Ammon's horn (tissue), 1 donor: ENCODE data around the gene CD36.

Experiments used
- DNase-seq: peaks from one replicate; pipeline ENCODE4 v3.0.0-alpha.2; 2016; ENCODE audit warnings: low spot score

Gene CD36

GRCh38 chr7:80703272-80703671 lies 64.8 kb downstream of the CD36 start:
- DNase-seq, result no peak

GRCh38 chr7:80705130-80705781 lies 66.8 kb downstream of the CD36 start:
- DNase-seq, result no peak

- no peak for DNase-seq
Measured at GRCh38 chr7:80707318-80707717, 68.9 kb downstream of the CD36 start.

GRCh38 chr7:80708123-80708522 lies 69.7 kb downstream of the CD36 start:
- DNase-seq, result no peak

- DNase-seq, result no peak
Measured at GRCh38 chr7:80711531-80711930, 73.1 kb downstream of the CD36 start.

- DNase-seq, result no peak
Measured at GRCh38 chr7:80719261-80719660, 80.8 kb downstream of the CD36 start.

- no peak for DNase-seq
Measured at GRCh38 chr7:80720146-80720545, 81.7 kb downstream of the CD36 start.

- DNase-seq, result peak; percentile 66
Measured at GRCh38 chr7:80721883-80722615, 83.6 kb downstream of the CD36 start.

- peak; percentile 21 for DNase-seq
Measured at GRCh38 chr7:80722616-80723195, 84.3 kb downstream of the CD36 start.

- no peak for DNase-seq
Measured at GRCh38 chr7:80724249-80724871, 85.9 kb downstream of the CD36 start.

GRCh38 chr7:80725181-80725611 lies 86.8 kb downstream of the CD36 start:
- DNase-seq, result no peak
